Transverse colon (tissue), 4 donors: ENCODE results near the gene LMF1. TPM values are rescaled to one million over a fixed set of nuclear protein-coding genes. Genes with fewer than 3 reads are reported as not detected.

Experiments
- DNase-seq: peaks from one replicate; pipeline ENCODE4 v3.0.0-alpha.2; 2019
- H3K27ac ChIP-seq, 4 donors: fragments of 200-600 bp; sonication (generic); 2 replicates each; pipeline ENCODE4 v1.5.1; 2016 to 2018; ENCODE audit warnings: inconsistent platforms in 4 of 4
- H3K27me3 ChIP-seq: fragments of 200-600 bp; sonication (generic); 2 replicates; pipeline ENCODE4 v1.5.1; 2017; ENCODE audit warnings: inconsistent platforms
- H3K36me3 ChIP-seq, 4 donors: fragments of 200-600 bp; sonication (generic); 2 replicates each; pipeline ENCODE4 v1.5.1; 2017 to 2019; ENCODE audit warnings: inconsistent platforms in 4 of 4
- H3K4me1 ChIP-seq, 4 donors: fragments of 200-600 bp; sonication (generic); 2 replicates each; pipeline ENCODE4 v1.5.1; 2017 to 2020; ENCODE audit warnings: inconsistent platforms in 4 of 4
- H3K4me3 ChIP-seq, 4 donors: fragments of 200-600 bp; sonication (generic); 1 replicate in 1 of 4; 2 replicates in 3 of 4; pipeline versions ENCODE4 v1.5.1 to v1.6.1; 2017 to 2019; ENCODE audit warnings: inconsistent platforms in 4 of 4
- H3K9me3 ChIP-seq, 2 donors: fragments of 200-600 bp; sonication (generic); 2 replicates each; pipeline ENCODE4 v1.5.1; 2017 to 2019; ENCODE audit warnings: inconsistent platforms in 2 of 2
- EP300 ChIP-seq: sonication (generic); formaldehyde crosslinking; IDR thresholded peaks from one replicate; pipeline ENCODE4 v1.6.1; 2017; ENCODE audit warnings: antibody characterized with exemption, low read depth
- POLR2A ChIP-seq: fragments of 450-650 bp; IDR thresholded peaks from one replicate; pipeline ENCODE4 v1.6.1; 2016; ENCODE audit warnings: antibody characterized with exemption, mild to moderate bottlenecking, moderate library complexity
- POLR2AphosphoS5 ChIP-seq, 3 donors: sonication (generic); formaldehyde crosslinking; IDR thresholded peaks; one replicate each; pipeline ENCODE4 v1.6.1; 2016; ENCODE audit warnings: antibody characterized with exemption in 3 of 3
- WGBS, 2 donors: methylation state at CpG; one replicate each; pipeline ENCODE4 v1.1.5; 2018; ENCODE audit warnings: low coverage in 1 of 2; 5-methylcytosine and 5-hydroxymethylcytosine counted together
- in situ Hi-C, 4 donors: fragments of 200-750 bp; cut with MboI; loops; one replicate each; pipeline versions ENCODE4 v1.15.0 to v1.15.1; 2017; ENCODE audit warnings: low sequenced_read_pairs in 3 of 4, low pct_ligation_motif_present in 1 of 4, low pct_unique_long_range_greater_than_20kb in 1 of 4
- intact Hi-C: fragments of 100-400 bp; cut with DNase I; formaldehyde crosslinking; loops from one replicate; pipeline ENCODE4 v1.15.1; 2023; ENCODE audit warnings: low total_unique reads
- total RNA-seq, 4 donors: library from RNA; depleted of rRNA; stranded (reverse); fragments of >200 nt; gene quantifications; one replicate each; pipeline ENCODE4 v1.1.0, GENCODE V29; 2016
- TF ChIP-seq, protein P1 (sequence below), 5 experiments: fragments of 200-600 bp in 3 of 5; fragments of 450-650 bp in 2 of 5; sonication (generic) in 3 of 5; IDR thresholded peaks; 1 replicate in 2 of 5; 2 replicates in 3 of 5; pipeline ENCODE4 v1.5.1; 2016 to 2017; ENCODE audit warnings: antibody characterized with exemption in 5 of 5, inconsistent platforms in 3 of 5, mild to moderate bottlenecking in 2 of 5, moderate library complexity in 1 of 5

Gene LMF1
- total RNA-seq, 4 donors from 2014 or later = 15.9 to 34.8 (median 19.6) TPM

DNA sequence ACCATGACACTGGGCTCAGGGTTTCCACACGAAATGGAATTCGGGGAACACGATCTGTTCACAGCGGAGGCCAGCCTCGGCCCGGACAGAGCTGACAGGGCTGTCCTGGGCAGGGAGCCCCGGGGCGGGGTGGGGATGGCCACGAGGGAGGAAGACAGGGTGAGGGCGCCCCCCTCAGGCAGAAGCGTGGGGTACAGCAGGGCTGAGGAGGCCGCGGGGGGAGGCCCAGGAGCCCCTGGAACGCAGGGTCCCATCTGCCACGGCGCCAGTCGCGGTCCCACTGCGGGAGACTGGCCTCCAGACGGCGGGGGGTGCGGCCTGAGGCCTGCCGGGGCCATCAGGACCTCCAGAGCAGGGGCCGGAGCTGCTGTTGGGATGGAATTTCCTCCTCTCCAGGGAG is 75.9 kb downstream of the LMF1 start:
- H3K4me3 ChIP-seq = no peak overlapping the region
- whole genome bisulfite sequencing, 2 donors = 86% methylated on average over 23 of the region's 24 CpGs; no CpG with 5 or more reads in 1 of the 2 donors
- no peaks in the 10 kb centered on the region for H3K36me3 ChIP-seq
- H3K27me3 ChIP-seq = no peaks in the 10 kb centered on the region
- H3K27ac ChIP-seq = no peak overlapping the region
- H3K4me1 ChIP-seq = no peaks in the 10 kb centered on the region
- no peaks in the 10 kb centered on the region for H3K9me3 ChIP-seq
- in situ Hi-C loops (no loop called here), intact Hi-C loops (no loop called here)
- DNase-seq = no peak
- TF ChIP-seq, protein P1, sequence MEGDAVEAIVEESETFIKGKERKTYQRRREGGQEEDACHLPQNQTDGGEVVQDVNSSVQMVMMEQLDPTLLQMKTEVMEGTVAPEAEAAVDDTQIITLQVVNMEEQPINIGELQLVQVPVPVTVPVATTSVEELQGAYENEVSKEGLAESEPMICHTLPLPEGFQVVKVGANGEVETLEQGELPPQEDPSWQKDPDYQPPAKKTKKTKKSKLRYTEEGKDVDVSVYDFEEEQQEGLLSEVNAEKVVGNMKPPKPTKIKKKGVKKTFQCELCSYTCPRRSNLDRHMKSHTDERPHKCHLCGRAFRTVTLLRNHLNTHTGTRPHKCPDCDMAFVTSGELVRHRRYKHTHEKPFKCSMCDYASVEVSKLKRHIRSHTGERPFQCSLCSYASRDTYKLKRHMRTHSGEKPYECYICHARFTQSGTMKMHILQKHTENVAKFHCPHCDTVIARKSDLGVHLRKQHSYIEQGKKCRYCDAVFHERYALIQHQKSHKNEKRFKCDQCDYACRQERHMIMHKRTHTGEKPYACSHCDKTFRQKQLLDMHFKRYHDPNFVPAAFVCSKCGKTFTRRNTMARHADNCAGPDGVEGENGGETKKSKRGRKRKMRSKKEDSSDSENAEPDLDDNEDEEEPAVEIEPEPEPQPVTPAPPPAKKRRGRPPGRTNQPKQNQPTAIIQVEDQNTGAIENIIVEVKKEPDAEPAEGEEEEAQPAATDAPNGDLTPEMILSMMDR (IDR thresholded peaks at IDR 0.05) = no peak
- TF ChIP-seq POLR2A = no peak
- no peak for TF ChIP-seq POLR2AphosphoS5 (IDR thresholded peaks at IDR 0.05)
- TF ChIP-seq EP300 = no peak

DNA sequence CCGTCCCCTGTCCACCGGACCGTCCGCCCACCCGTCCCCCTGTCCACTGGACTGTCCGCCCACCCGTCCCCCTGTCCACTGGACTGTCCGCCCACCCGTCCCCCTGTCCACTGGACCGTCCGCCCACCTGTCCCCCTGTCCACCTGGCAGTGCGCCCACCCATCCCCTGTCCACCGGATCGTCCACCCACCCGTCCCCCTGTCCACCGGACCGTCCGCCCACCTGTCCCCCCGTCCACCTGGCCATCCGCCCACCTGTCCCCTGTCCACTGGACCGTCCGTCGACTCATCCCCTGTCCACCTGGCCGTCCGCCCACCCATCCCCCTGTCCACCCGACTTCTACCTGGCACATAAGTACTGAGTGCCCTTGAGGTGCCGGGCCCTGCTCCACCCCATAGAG is 76.6 kb downstream of the LMF1 start:
- no peak for DNase-seq
- Histone ChIP-seq H3K27ac (no peak overlapping the region), H3K4me3 (no peak overlapping the region), H3K9me3 (no peaks in the 10 kb centered on the region), H3K36me3 (no peaks in the 10 kb centered on the region), H3K4me1 (no peaks in the 10 kb centered on the region), H3K27me3 (no peaks in the 10 kb centered on the region)
- WGBS, 2 donors = 64 to 93% methylated on average over 8 to 20 of the region's 27 CpGs
- intact Hi-C loops (no loop called here), in situ Hi-C loops (no loop called here)
- TF ChIP-seq, protein P1 (IDR thresholded peaks at IDR 0.05) = no peak
- TF ChIP-seq POLR2AphosphoS5 (IDR thresholded peaks at IDR 0.05) (no peak), EP300 (no peak), POLR2A (no peak)

DNA sequence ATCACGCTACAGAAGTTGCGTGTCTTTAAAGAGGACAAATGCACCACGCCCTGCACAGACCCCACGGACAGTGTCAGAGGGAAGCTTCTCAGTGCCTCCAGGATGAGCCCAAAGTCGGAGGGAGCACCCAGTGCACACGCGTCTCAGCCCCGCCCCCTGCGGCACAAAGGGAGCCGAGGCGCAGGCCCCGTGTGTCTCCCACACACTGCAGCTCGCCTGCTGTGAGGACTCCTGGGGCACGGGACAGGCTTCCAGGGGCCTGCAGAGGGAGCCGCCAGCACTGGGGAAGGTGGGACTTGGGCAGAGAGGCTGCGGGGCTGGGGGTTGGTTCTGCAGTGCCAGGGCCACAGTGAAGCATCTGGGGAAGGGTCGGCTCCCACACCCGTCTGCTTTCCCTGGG is 77.4 kb downstream of the LMF1 start:
- Histone ChIP-seq H3K36me3 (no peaks in the 10 kb centered on the region), H3K27ac (no peak overlapping the region), H3K4me3 (no peak overlapping the region), H3K27me3 (no peaks in the 10 kb centered on the region), H3K9me3 (no peaks in the 10 kb centered on the region), H3K4me1 (no peaks in the 10 kb centered on the region)
- TF ChIP-seq, protein P1 (IDR thresholded peaks at IDR 0.05) = no peak
- TF ChIP-seq EP300 = no peak
- TF ChIP-seq POLR2AphosphoS5 (IDR thresholded peaks at IDR 0.05) = no peak
- no peak for TF ChIP-seq POLR2A
- no peak for DNase-seq
- in situ Hi-C loops = no loop called here
- 92% methylated on average over 12 of the region's 18 CpGs; no CpG with 5 or more reads in 1 of the 2 donors for WGBS, 2 donors
- intact Hi-C loops = no loop called here

DNA sequence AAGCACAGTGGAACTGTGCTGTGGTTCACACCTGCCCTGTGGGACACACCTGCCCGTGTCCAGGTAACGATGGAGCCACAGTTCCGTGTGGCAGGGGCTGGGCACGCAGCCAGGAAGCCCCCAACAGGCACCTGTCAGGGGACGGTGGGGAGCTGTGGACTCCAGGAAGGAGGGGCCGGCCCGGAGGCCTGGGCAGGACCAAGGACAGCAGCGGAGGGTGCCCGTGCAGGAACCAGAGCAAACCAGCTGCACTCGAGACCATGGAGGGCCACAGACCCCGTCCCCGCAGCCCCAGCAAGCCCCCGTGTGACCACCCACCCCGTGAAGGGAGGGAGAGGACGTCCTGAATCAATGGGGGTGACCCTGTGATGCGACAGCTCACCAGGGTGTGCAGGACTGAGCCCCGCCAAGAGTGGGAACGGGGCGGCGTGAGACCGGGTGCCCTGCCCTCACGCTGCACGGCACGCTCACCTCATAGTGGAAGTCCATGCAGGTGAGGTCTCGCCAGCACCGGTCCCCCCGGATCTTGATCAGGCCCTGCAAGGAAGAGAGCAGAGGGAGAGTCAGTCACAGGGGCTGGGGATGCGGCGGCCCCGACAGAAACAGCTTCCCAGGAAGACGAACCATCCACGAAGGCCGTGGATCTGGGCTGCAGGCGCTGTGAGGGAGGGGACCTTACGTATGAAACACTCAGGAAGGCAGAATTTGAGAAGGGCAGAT is 78.1 kb downstream of the LMF1 start:
- 83% methylated on average over 34 of the region's 35 CpGs; no CpG with 5 or more reads in 1 of the 2 donors for WGBS, 2 donors
- in situ Hi-C loops = no loop called here

More for the DNA sequence above, 78.1 kb downstream of the LMF1 start:
- Histone ChIP-seq H3K27ac (no peak overlapping the region), H3K4me1 (no peaks in the 10 kb centered on the region), H3K27me3 (no peaks in the 10 kb centered on the region), H3K4me3 (no peak overlapping the region), H3K36me3 (no peaks in the 10 kb centered on the region), H3K9me3 (no peaks in the 10 kb centered on the region)
- DNase-seq = no peak
- intact Hi-C loops = no loop called here
- no peak for TF ChIP-seq POLR2A
- TF ChIP-seq, protein P1 (IDR thresholded peaks at IDR 0.05) = no peak
- no peak for TF ChIP-seq EP300
- TF ChIP-seq POLR2AphosphoS5 (IDR thresholded peaks at IDR 0.05) = no peak
